IMR-90 (cell line): ENCODE measurements around the gene MOCOS. TPM values are rescaled to one million over a fixed set of nuclear protein-coding genes. Genes with fewer than 3 reads are reported as not detected.
A peak's percentile ranks its signal among the peaks of the same experiment; 100 is the strongest.

Experiments
- ATAC-seq: fragments of 200-7000 bp; cut with Tn5 transposase; 2 replicates; pipeline ENCODE4 v1.9.1; 2020; ENCODE audit warnings: low read depth, mild to moderate bottlenecking, moderate library complexity
- BruUV-seq: library from RNA; stranded (reverse); fragments of 400-500 nt; replicated peaks from 2 replicates; lab custom pipeline; 2021; lab: Mats Ljungman, UMichigan
- CTCF ChIA-PET: fragments of 300-600 bp; formaldehyde crosslinking; extraction: SDS; loops from one replicate; lab custom pipeline; 2021; ENCODE audit warnings: antibody characterized with exemption; lab: Yijun Ruan, JAX
- POLR2A ChIA-PET: fragments of 300-600 bp; sonication (Branson Sonifier 250); formaldehyde crosslinking; loops from one replicate; lab custom pipeline; 2022; ENCODE audit warnings: antibody characterized with exemption; ENCODE audit not compliant: unreplicated experiment; lab: Charles Lee
- DNase-seq: peaks from one replicate; pipeline ENCODE4 v3.0.0; 2013
- H2AFZ ChIP-seq: replicated peaks from 2 replicates; pipeline ENCODE3; 2013; ENCODE audit warnings: low read length, mild to moderate bottlenecking; ENCODE audit not compliant: poor library complexity
- H2AK5ac ChIP-seq: 2 replicates; pipeline ENCODE4 v1.6.1; 2013; ENCODE audit warnings: low read depth, low read length, inconsistent platforms
- H2AK9ac ChIP-seq: replicated peaks from 2 replicates; pipeline ENCODE3; 2013; ENCODE audit warnings: mild to moderate bottlenecking, low read depth, low read length, moderate library complexity; ENCODE audit not compliant: poor library complexity
- H2BK120ac ChIP-seq: 2 replicates; pipeline ENCODE4 v1.6.1; 2013; ENCODE audit warnings: low read depth, low read length, inconsistent platforms
- H2BK15ac ChIP-seq: 3 replicates; pipeline ENCODE4 v1.6.1; 2013; ENCODE audit warnings: low read depth, low read length, inconsistent platforms
- H2BK20ac ChIP-seq: 2 replicates; pipeline ENCODE4 v1.6.1; 2013; ENCODE audit warnings: low read depth, mild to moderate bottlenecking, inconsistent platforms, low read length, moderate library complexity
- H2BK5ac ChIP-seq: 2 replicates; pipeline ENCODE4 v1.6.1; 2013; ENCODE audit warnings: mild to moderate bottlenecking, low read depth, low read length, inconsistent platforms; ENCODE audit not compliant: poor library complexity, severe bottlenecking
- H3K14ac ChIP-seq: replicated peaks from 2 replicates; pipeline ENCODE4 v1.6.1; 2013; ENCODE audit warnings: low read depth, low read length, inconsistent platforms
- H3K18ac ChIP-seq: 2 replicates; pipeline ENCODE4 v1.6.1; 2013; ENCODE audit warnings: low read depth, low read length, control low read depth
- H3K23ac ChIP-seq: 2 replicates; pipeline ENCODE4 v1.6.1; 2013; ENCODE audit warnings: low read depth, low read length, inconsistent platforms
- H3K27ac ChIP-seq: 2 replicates; pipeline ENCODE4 v1.5.1; 2013; ENCODE audit warnings: mild to moderate bottlenecking, control low read depth, low read length; ENCODE audit not compliant: insufficient read depth
- H3K27me3 ChIP-seq: 2 replicates; pipeline ENCODE4 v1.6.1; 2013; ENCODE audit warnings: low read length; ENCODE audit not compliant: control insufficient read depth, insufficient read depth
- H3K36me3 ChIP-seq: 2 replicates; pipeline ENCODE4 v1.6.1; 2013; ENCODE audit warnings: low read length, mixed read lengths; ENCODE audit not compliant: control insufficient read depth, insufficient read depth
- H3K4ac ChIP-seq: 2 replicates; pipeline ENCODE4 v1.6.1; 2013; ENCODE audit warnings: low read depth, low read length, inconsistent platforms
- H3K4me1 ChIP-seq: 2 replicates; pipeline ENCODE4 v1.6.1; 2013; ENCODE audit warnings: low read length, mixed read lengths; ENCODE audit not compliant: control insufficient read depth, insufficient read depth
- H3K4me2 ChIP-seq: 2 replicates; pipeline ENCODE4 v1.6.1; 2013; ENCODE audit warnings: low read depth, mild to moderate bottlenecking, control low read depth, low read length, moderate library complexity
- H3K4me3 ChIP-seq: 2 replicates; pipeline ENCODE4 v1.5.1; 2013; ENCODE audit warnings: low read depth, mild to moderate bottlenecking, control low read depth, low read length, moderate library complexity; ENCODE audit not compliant: insufficient read depth
- H3K56ac ChIP-seq: 2 replicates; pipeline ENCODE4 v1.6.1; 2013; ENCODE audit warnings: low read length, inconsistent platforms; ENCODE audit not compliant: insufficient read depth; ENCODE audit errors: extremely low read depth
- H3K79me1 ChIP-seq, 2 experiments: 2 replicates each; pipeline ENCODE4 v1.6.1; 2013; ENCODE audit warnings: low read length in 2 of 2, inconsistent platforms in 1 of 2, low read depth in 1 of 2
- H3K9ac ChIP-seq: 2 replicates; pipeline ENCODE4 v1.6.1; 2013; ENCODE audit warnings: low read depth, low read length, control low read depth
- H3K9me1 ChIP-seq: 2 replicates; pipeline ENCODE4 v1.6.1; 2013; ENCODE audit warnings: low read length, inconsistent platforms; ENCODE audit not compliant: insufficient read depth
- H3K9me3 ChIP-seq: 2 replicates; pipeline ENCODE4 v1.6.1; 2013; ENCODE audit warnings: low read length; ENCODE audit not compliant: control insufficient read depth, insufficient read depth
- H4K20me1 ChIP-seq: 2 replicates; pipeline ENCODE4 v1.6.1; 2013; ENCODE audit warnings: low read length, inconsistent platforms; ENCODE audit not compliant: insufficient read depth
- H4K5ac ChIP-seq: 2 replicates; pipeline ENCODE4 v1.6.1; 2013; ENCODE audit warnings: mild to moderate bottlenecking, low read depth, low read length, control low read depth
- H4K8ac ChIP-seq, 2 experiments: 2 replicates each; pipeline ENCODE4 v1.6.1; 2013; ENCODE audit warnings: low read depth in 2 of 2, low read length in 2 of 2, control low read depth in 1 of 2, inconsistent platforms in 1 of 2
- H4K91ac ChIP-seq: 2 replicates; pipeline ENCODE4 v1.6.1; 2013; ENCODE audit warnings: low read depth, low read length, inconsistent platforms; ENCODE audit not compliant: insufficient read depth
- CEBPB ChIP-seq: IDR thresholded peaks from 2 replicates; pipeline ENCODE4 v1.6.1; 2012; ENCODE audit warnings: low read depth, low read length, improper control_type of control experiment
- MAZ ChIP-seq: IDR thresholded peaks from 2 replicates; pipeline ENCODE4 v1.6.1; 2012; ENCODE audit warnings: low read depth, mild to moderate bottlenecking, low read length, improper control_type of control experiment, moderate library complexity, borderline replicate concordance
- MXI1 ChIP-seq: IDR thresholded peaks from 2 replicates; pipeline ENCODE4 v1.6.1; 2012; ENCODE audit warnings: low read depth, mild to moderate bottlenecking, low read length, moderate library complexity, borderline replicate concordance
- POLR2A ChIP-seq: IDR thresholded peaks from 2 replicates; pipeline ENCODE4 v1.6.1; 2012; ENCODE audit warnings: mild to moderate bottlenecking, low read depth, low read length
- WGBS, 2 experiments: methylation state at CpG; one replicate each; pipeline versions ENCODE4 v1.1.5 to v1.1.7; 2013; ENCODE audit warnings: missing lambda C conversion rate in 2 of 2; ENCODE audit not compliant: insufficient read length in 1 of 2; ENCODE audit errors: extremely low coverage in 2 of 2; 5-methylcytosine and 5-hydroxymethylcytosine counted together
- dilution Hi-C: fragments of 300-500 bp; cut with HindIII; formaldehyde crosslinking; loops from one replicate; pipeline ENCODE4 v1.14.3; 2018; ENCODE audit warnings: low sequenced_read_pairs; ENCODE audit not compliant: unreplicated experiment
- in situ Hi-C: fragments of 300-500 bp; cut with MboI; formaldehyde crosslinking; loops from 3 replicates; pipeline ENCODE4 v1.14.3; 2019; ENCODE audit warnings: low sequenced_read_pairs, inconsistent platforms, mixed read lengths
- intact Hi-C: fragments of 100-400 bp; cut with micrococcal nuclease; formaldehyde crosslinking; loops from 2 replicates; pipeline ENCODE4 v1.10.0; 2022
- polyA plus RNA-seq, 3 experiments: library from polyadenylated mRNA; depleted of rRNA; stranded (reverse); fragments of >200 nt; gene quantifications; 2 replicates each; pipeline ENCODE4 v1.2.3, GENCODE V29; 2012; ENCODE audit warnings: low replicate concordance in 1 of 3
- total RNA-seq: library from RNA; depleted of rRNA; stranded (reverse); fragments of >200 nt; gene quantifications from 2 replicates; pipeline ENCODE4 v1.2.3, GENCODE V29; 2012

The MOCOS gene
- total and polyA plus RNA-seq, 2 of the 4 experiments (the other 2 are of a cell fraction) = 1.1 to 2.2 TPM

DNA sequence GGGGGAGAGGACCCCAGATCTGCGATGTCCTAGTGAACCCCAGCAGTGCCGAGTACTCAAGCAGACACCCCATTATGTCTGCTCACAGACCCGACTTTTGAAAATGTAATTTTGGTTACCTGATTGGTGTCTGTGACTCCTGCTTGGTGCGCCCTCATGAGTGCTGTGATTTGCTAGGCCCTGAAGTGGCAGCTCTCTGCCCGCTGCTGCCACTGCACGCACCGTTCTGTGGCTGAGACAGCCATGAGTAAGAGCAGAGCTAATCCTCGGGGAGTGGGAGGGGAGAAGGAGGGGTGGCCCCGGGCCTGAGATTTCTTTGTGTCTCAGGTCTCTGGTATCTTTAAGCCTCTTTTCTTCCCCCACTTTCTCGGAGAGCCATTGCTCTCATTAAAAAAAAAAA lies 128.4 kb downstream of the MOCOS start:
- Histone ChIP-seq H3K18ac (0 out of 2 replicates have a peak overlapping the region, but pooled peaks have one; percentile 14), H3K56ac (no peak overlapping the region), H2BK120ac (peak overlapping the region; percentile 56; the same call in 1 of the 2 replicates), H2AK5ac (peak overlapping the region; percentile 22; the same call in 1 of the 2 replicates), H4K91ac (no peak overlapping the region), H3K4ac (peak overlapping the region; percentile 71), H2BK5ac (peak overlapping the region; percentile 64), H3K9me1 (peaks cover 13% of the 10 kb centered on the region), H2AK9ac (no peak overlapping the region), H4K5ac (peak overlapping the region; percentile 37; the same call in 1 of the 2 replicates), H3K23ac (no peak overlapping the region), H2BK15ac (no peak overlapping the region), H2AFZ (no peak overlapping the region), H3K27ac (no peak overlapping the region; the same call in 1 of the 2 replicates), H3K9ac (no peak overlapping the region), H3K9me3 (no peaks in the 10 kb centered on the region), H3K4me3 (no peak overlapping the region), H3K4me2 (no peak overlapping the region), H2BK20ac (no peak overlapping the region), H4K8ac (peak overlapping the region; percentile 24 to 64; a peak in 3 of 4 replicates), H3K4me1 (peaks cover 11% of the 10 kb centered on the region), H3K36me3 (no peaks in the 10 kb centered on the region), H3K14ac (no peak overlapping the region; the same call in 1 of the 2 replicates), H3K79me1 (peaks cover 13 to 38% of the 10 kb centered on the region in 2 experiments; a peak in 3 of 4 replicates), H3K27me3 (no peaks in the 10 kb centered on the region), H4K20me1 (no peaks in the 10 kb centered on the region)
- dilution Hi-C loops = no loop called here
- POLR2A ChIA-PET = no interaction called here
- WGBS, 2 experiments = 79% methylated on average over 3 of the region's 10 CpGs; no CpG with 5 or more reads in 1 of the 2 experiments
- DNase-seq = peak; percentile 63
- no peak for TF ChIP-seq POLR2A
- TF ChIP-seq MAZ = 0 out of 2 replicates have a peak, but pooled peaks have one; percentile 46
- no peak for TF ChIP-seq MXI1
- no peak for TF ChIP-seq CEBPB
- intact Hi-C loops = no loop called here
- CTCF ChIA-PET = interaction anchor here (0.6 to 1.0 kb wide), 4 partner anchors 18 to 336 kb away, joined by 3 to 6 read pairs (median 3); no protein-coding TSS in a partner anchor
- in situ Hi-C loops = no loop called here
- no TSS peak for BruUV-seq
- ATAC-seq = peak; percentile 72
